IgD-negative memory B cell (primary cell): ENCODE measurements around the gene PRKN. TPM values are rescaled to one million over a fixed set of nuclear protein-coding genes. Genes with fewer than 3 reads are reported as not detected.

Experiments
- H3K27ac Mint-ChIP-seq, 3 donors: one replicate each; pipeline ENCODE4 v1.8.0; 2020 to 2022; ENCODE audit warnings: mild to moderate bottlenecking in 3 of 3, mixed read lengths in 3 of 3, moderate library complexity in 1 of 3
- H3K27me3 Mint-ChIP-seq: one replicate; pipeline ENCODE4 v1.8.0; 2021; ENCODE audit warnings: mixed read lengths
- H3K36me3 Mint-ChIP-seq: one replicate; pipeline ENCODE4 v1.8.0; 2020; ENCODE audit warnings: mild to moderate bottlenecking, mixed read lengths
- H3K4me1 Mint-ChIP-seq, 3 donors: one replicate each; pipeline ENCODE4 v1.8.0; 2020 to 2022; ENCODE audit warnings: mixed read lengths in 3 of 3, mild to moderate bottlenecking in 1 of 3
- H3K4me3 Mint-ChIP-seq, 4 donors: one replicate each; pipeline ENCODE4 v1.8.0; 2020 to 2022; ENCODE audit warnings: mild to moderate bottlenecking in 4 of 4, mixed read lengths in 4 of 4, moderate library complexity in 3 of 4
- H3K9me3 Mint-ChIP-seq, 3 donors: one replicate each; pipeline ENCODE4 v1.8.0; 2020 to 2021; ENCODE audit warnings: mixed read lengths in 3 of 3, mild to moderate bottlenecking in 1 of 3
- polyA plus RNA-seq: library from polyadenylated mRNA; unstranded; fragments of 300-500 nt; fragmentation: Illumina TruSeq; gene quantifications from one replicate; pipeline ENCODE4 v1.2.3, GENCODE V29; 2021

PRKN gene
- polyA plus RNA-seq, 1 donor from 2014 or later, result 0.55 TPM

GRCh38 chr6:162198925-162199324 lies 528.6 kb downstream of the PRKN start:
- Mint-ChIP-seq H3K36me3 (peaks cover 3% of the 10 kb centered on the region), H3K4me1 (no peaks in the 10 kb centered on the region), H3K9me3 (peaks cover 0 to 3% (median 0%) of the 10 kb centered on the region in 3 donors), H3K27me3 (no peaks in the 10 kb centered on the region), H3K27ac (no peak overlapping the region), H3K4me3 (no peak overlapping the region)

GRCh38 chr6:162198076-162198475 lies 529.5 kb downstream of the PRKN start:
- Mint-ChIP-seq H3K4me1 (no peaks in the 10 kb centered on the region), H3K27ac (no peak overlapping the region), H3K9me3 (peaks cover 0 to 3% (median 0%) of the 10 kb centered on the region in 3 donors), H3K36me3 (peaks cover 3% of the 10 kb centered on the region), H3K4me3 (no peak overlapping the region), H3K27me3 (no peaks in the 10 kb centered on the region)

GRCh38 chr6:162195441-162195840 lies 532.1 kb downstream of the PRKN start:
- Mint-ChIP-seq H3K27me3 (no peaks in the 10 kb centered on the region), H3K36me3 (peaks cover 5% of the 10 kb centered on the region), H3K4me1 (no peaks in the 10 kb centered on the region), H3K27ac (no peak overlapping the region), H3K4me3 (no peak overlapping the region), H3K9me3 (peaks cover 0 to 8% (median 0%) of the 10 kb centered on the region in 3 donors)

GRCh38 chr6:162190981-162191380 lies 536.6 kb downstream of the PRKN start:
- no peak overlapping the region for H3K27ac Mint-ChIP-seq
- no peak overlapping the region for H3K4me3 Mint-ChIP-seq
- no peaks in the 10 kb centered on the region for H3K4me1 Mint-ChIP-seq
- peaks cover 0 to 8% (median 4%) of the 10 kb centered on the region in 3 donors for H3K9me3 Mint-ChIP-seq
- H3K36me3 Mint-ChIP-seq, result peaks cover 2% of the 10 kb centered on the region
- H3K27me3 Mint-ChIP-seq, result no peaks in the 10 kb centered on the region

- Mint-ChIP-seq H3K36me3 (peaks cover 2% of the 10 kb centered on the region), H3K9me3 (peaks cover 0 to 8% (median 4%) of the 10 kb centered on the region in 3 donors), H3K27ac (no peak overlapping the region), H3K4me1 (peaks cover 0 to 3% (median 0%) of the 10 kb centered on the region in 3 donors), H3K4me3 (no peak overlapping the region), H3K27me3 (no peaks in the 10 kb centered on the region)
Measured at GRCh38 chr6:162187168-162187935, 540.2 kb downstream of the PRKN start.

GRCh38 chr6:162184465-162184864 lies 543.1 kb downstream of the PRKN start:
- H3K9me3 Mint-ChIP-seq, result peaks cover 0 to 4% (median 3%) of the 10 kb centered on the region in 3 donors
- no peaks in the 10 kb centered on the region for H3K27me3 Mint-ChIP-seq
- no peak overlapping the region for H3K4me3 Mint-ChIP-seq
- no peak overlapping the region for H3K27ac Mint-ChIP-seq
- no peaks in the 10 kb centered on the region for H3K36me3 Mint-ChIP-seq
- peaks cover 8 to 17% (median 10%) of the 10 kb centered on the region in 3 donors for H3K4me1 Mint-ChIP-seq

GRCh38 chr6:162181741-162182401 lies 545.7 kb downstream of the PRKN start:
- Mint-ChIP-seq H3K27me3 (no peaks in the 10 kb centered on the region), H3K4me3 (no peak overlapping the region), H3K4me1 (peaks cover 10 to 17% (median 10%) of the 10 kb centered on the region in 3 donors), H3K27ac (no peak overlapping the region), H3K9me3 (peaks cover 0 to 1% (median 0%) of the 10 kb centered on the region in 3 donors), H3K36me3 (peaks cover 1% of the 10 kb centered on the region)

- no peak overlapping the region for H3K27ac Mint-ChIP-seq
- peaks cover 10 to 17% (median 10%) of the 10 kb centered on the region in 3 donors for H3K4me1 Mint-ChIP-seq
- peak overlapping the region in 1 of 4 donors; percentile 4 for H3K4me3 Mint-ChIP-seq
- no peaks in the 10 kb centered on the region for H3K27me3 Mint-ChIP-seq
- H3K9me3 Mint-ChIP-seq, result no peaks in the 10 kb centered on the region
- peaks cover 1% of the 10 kb centered on the region for H3K36me3 Mint-ChIP-seq
Measured at GRCh38 chr6:162181111-162181510, 546.5 kb downstream of the PRKN start.

- H3K27ac Mint-ChIP-seq, result no peak overlapping the region
- H3K9me3 Mint-ChIP-seq, result no peaks in the 10 kb centered on the region
- peaks cover 1% of the 10 kb centered on the region for H3K36me3 Mint-ChIP-seq
- no peaks in the 10 kb centered on the region for H3K27me3 Mint-ChIP-seq
- H3K4me3 Mint-ChIP-seq, result no peak overlapping the region
- peaks cover 10 to 17% (median 10%) of the 10 kb centered on the region in 3 donors for H3K4me1 Mint-ChIP-seq
Measured at GRCh38 chr6:162179196-162179951, 548.2 kb downstream of the PRKN start.

GRCh38 chr6:162178666-162179065 lies 548.9 kb downstream of the PRKN start:
- H3K27me3 Mint-ChIP-seq, result no peaks in the 10 kb centered on the region
- H3K27ac Mint-ChIP-seq, result no peak overlapping the region
- H3K4me3 Mint-ChIP-seq, result no peak overlapping the region
- peaks cover 10 to 17% (median 10%) of the 10 kb centered on the region in 3 donors for H3K4me1 Mint-ChIP-seq
- peaks cover 1% of the 10 kb centered on the region for H3K36me3 Mint-ChIP-seq
- H3K9me3 Mint-ChIP-seq, result no peaks in the 10 kb centered on the region

- Mint-ChIP-seq H3K27ac (no peak overlapping the region), H3K36me3 (peaks cover 1% of the 10 kb centered on the region), H3K9me3 (no peaks in the 10 kb centered on the region), H3K27me3 (no peaks in the 10 kb centered on the region), H3K4me3 (no peak overlapping the region), H3K4me1 (peaks cover 10 to 17% (median 10%) of the 10 kb centered on the region in 3 donors)
Measured at GRCh38 chr6:162178266-162178665, 549.3 kb downstream of the PRKN start.

GRCh38 chr6:162177746-162178145 lies 549.8 kb downstream of the PRKN start:
- Mint-ChIP-seq H3K27ac (no peak overlapping the region), H3K36me3 (peaks cover 1% of the 10 kb centered on the region), H3K9me3 (no peaks in the 10 kb centered on the region), H3K4me1 (peaks cover 10 to 17% (median 10%) of the 10 kb centered on the region in 3 donors), H3K27me3 (no peaks in the 10 kb centered on the region), H3K4me3 (no peak overlapping the region)

GRCh38 chr6:162173466-162173865 lies 554.1 kb downstream of the PRKN start:
- Mint-ChIP-seq H3K9me3 (no peaks in the 10 kb centered on the region), H3K4me3 (no peak overlapping the region), H3K36me3 (no peaks in the 10 kb centered on the region), H3K4me1 (peaks cover 0 to 1% (median 0%) of the 10 kb centered on the region in 3 donors), H3K27me3 (no peaks in the 10 kb centered on the region), H3K27ac (no peak overlapping the region)

GRCh38 chr6:162165479-162165878 lies 562.1 kb downstream of the PRKN start:
- Mint-ChIP-seq H3K4me3 (no peak overlapping the region), H3K9me3 (no peaks in the 10 kb centered on the region), H3K27ac (no peak overlapping the region), H3K4me1 (peaks cover 0 to 3% (median 0%) of the 10 kb centered on the region in 3 donors), H3K27me3 (no peaks in the 10 kb centered on the region), H3K36me3 (peaks cover 3% of the 10 kb centered on the region)
